Cardiac muscle cell (in vitro differentiated cells and primary cell): ENCODE results near the gene CNTNAP2. TPM values are rescaled to one million over a fixed set of nuclear protein-coding genes. Genes with fewer than 3 reads are reported as not detected.

Experiments used
- DNase-seq, 2 donors: peaks; one replicate each; pipeline versions ENCODE4 v3.0.0 to v3.0.0-alpha.2; 2010 to 2017; ENCODE audit warnings: low read depth in 1 of 2, low spot score in 1 of 2
- H3K27ac ChIP-seq: fragments of 200-600 bp; sonication (generic); 2 replicates; pipeline ENCODE4 v1.5.1; 2016
- H3K27me3 ChIP-seq: fragments of 200-600 bp; sonication (generic); 2 replicates; pipeline ENCODE4 v1.6.0; 2016; ENCODE audit warnings: control low read depth
- H3K36me3 ChIP-seq: fragments of 200-600 bp; sonication (generic); 2 replicates; pipeline ENCODE4 v1.5.1; 2016; ENCODE audit warnings: control low read depth
- H3K4me1 ChIP-seq: fragments of 200-600 bp; sonication (generic); 2 replicates; pipeline ENCODE4 v1.8.1; 2017; ENCODE audit warnings: low read depth, mild to moderate bottlenecking, mixed run types
- H3K4me3 ChIP-seq: fragments of 200-600 bp; sonication (generic); 2 replicates; pipeline ENCODE4 v1.5.1; 2016; ENCODE audit warnings: mild to moderate bottlenecking
- H3K9me3 ChIP-seq: fragments of 200-600 bp; sonication (generic); 2 replicates; pipeline ENCODE4 v1.5.1; 2017; ENCODE audit warnings: low read depth, mild to moderate bottlenecking, control low read depth
- CTCF ChIP-seq: IDR thresholded peaks from 2 replicates; pipeline ENCODE4 v1.5.1; 2012; ENCODE audit warnings: low read depth, mild to moderate bottlenecking, low read length
- polyA plus RNA-seq: library from polyadenylated mRNA; unstranded; fragments of >200 nt; fragmentation: Nextera tagmentation; extraction: Ambion mirVana; gene quantifications from 2 replicates; pipeline ENCODE4 v1.2.1, GENCODE V29; 2016
- total RNA-seq: library from RNA; depleted of rRNA; stranded (reverse); fragments of >200 nt; gene quantifications from 2 replicates; pipeline ENCODE4 v1.2.3, GENCODE V29; 2016

Gene CNTNAP2
- total and polyA plus RNA-seq, 2 experiments from 2014 or later: 4.8 to 5.1 TPM

- H3K36me3 ChIP-seq: no peaks in the 10 kb centered on the region
- DNase-seq: no peak
These were observed 1900.5 kb downstream of the CNTNAP2 start for GRCh38 chr7:148017126-148017525.

GRCh38 chr7:148020679-148021078 is 1904.1 kb downstream of the CNTNAP2 start:
- Histone ChIP-seq H3K4me3 (no peak overlapping the region), H3K9me3 (no peaks in the 10 kb centered on the region), H3K4me1 (no peaks in the 10 kb centered on the region), H3K27ac (no peak overlapping the region), H3K27me3 (no peaks in the 10 kb centered on the region), H3K36me3 (no peaks in the 10 kb centered on the region)
- DNase-seq: no peak
- no peak for TF ChIP-seq CTCF

More at GRCh38 chr7:148017126-148017525, 1900.5 kb downstream of the CNTNAP2 start:
- Histone ChIP-seq H3K4me3 (no peak overlapping the region), H3K9me3 (no peaks in the 10 kb centered on the region), H3K4me1 (no peaks in the 10 kb centered on the region), H3K27me3 (no peaks in the 10 kb centered on the region), H3K27ac (no peak overlapping the region)
- TF ChIP-seq CTCF: no peak

GRCh38 chr7:148021507-148022045 is 1905.0 kb downstream of the CNTNAP2 start:
- H3K27ac ChIP-seq: no peak overlapping the region
- no peak for DNase-seq
- H3K36me3 ChIP-seq: no peaks in the 10 kb centered on the region
- H3K27me3 ChIP-seq: no peaks in the 10 kb centered on the region
- H3K4me1 ChIP-seq: no peaks in the 10 kb centered on the region
- no peak for TF ChIP-seq CTCF
- H3K4me3 ChIP-seq: no peak overlapping the region
- H3K9me3 ChIP-seq: no peaks in the 10 kb centered on the region

- TF ChIP-seq CTCF: no peak
- no peak overlapping the region for H3K4me3 ChIP-seq
- no peaks in the 10 kb centered on the region for H3K27me3 ChIP-seq
These were observed 1906.2 kb downstream of the CNTNAP2 start for GRCh38 chr7:148022832-148023231.

GRCh38 chr7:148026713-148027112 is 1910.1 kb downstream of the CNTNAP2 start:
- no peak for TF ChIP-seq CTCF
- Histone ChIP-seq H3K36me3 (no peaks in the 10 kb centered on the region), H3K4me3 (no peak overlapping the region), H3K4me1 (no peaks in the 10 kb centered on the region), H3K27me3 (no peaks in the 10 kb centered on the region), H3K27ac (no peak overlapping the region), H3K9me3 (no peaks in the 10 kb centered on the region)
- DNase-seq: no peak

More at GRCh38 chr7:148022832-148023231, 1906.2 kb downstream of the CNTNAP2 start:
- no peaks in the 10 kb centered on the region for H3K36me3 ChIP-seq
- no peaks in the 10 kb centered on the region for H3K9me3 ChIP-seq
- no peak for DNase-seq
- H3K4me1 ChIP-seq: no peaks in the 10 kb centered on the region
- H3K27ac ChIP-seq: no peak overlapping the region

GRCh38 chr7:148028165-148028564 is 1911.6 kb downstream of the CNTNAP2 start:
- Histone ChIP-seq H3K36me3 (no peaks in the 10 kb centered on the region), H3K4me1 (no peaks in the 10 kb centered on the region), H3K27me3 (no peaks in the 10 kb centered on the region), H3K9me3 (no peaks in the 10 kb centered on the region), H3K4me3 (no peak overlapping the region), H3K27ac (no peak overlapping the region)
- no peak for DNase-seq
- no peak for TF ChIP-seq CTCF
